GM12874 (cell line): ENCODE measurements around the gene ITGA5.

Experiments
- TF ChIP-seq, protein P1 (sequence below): IDR thresholded peaks from 2 replicates; pipeline ENCODE4 v1.5.1; 2011; ENCODE audit warnings: low read depth, mild to moderate bottlenecking, control low read depth, low read length, moderate library complexity; ENCODE audit not compliant: insufficient read depth

The ITGA5 gene

GRCh38 chr12:54360717-54361456 lies 58.2 kb downstream of the ITGA5 start:
- TF ChIP-seq, protein P1, sequence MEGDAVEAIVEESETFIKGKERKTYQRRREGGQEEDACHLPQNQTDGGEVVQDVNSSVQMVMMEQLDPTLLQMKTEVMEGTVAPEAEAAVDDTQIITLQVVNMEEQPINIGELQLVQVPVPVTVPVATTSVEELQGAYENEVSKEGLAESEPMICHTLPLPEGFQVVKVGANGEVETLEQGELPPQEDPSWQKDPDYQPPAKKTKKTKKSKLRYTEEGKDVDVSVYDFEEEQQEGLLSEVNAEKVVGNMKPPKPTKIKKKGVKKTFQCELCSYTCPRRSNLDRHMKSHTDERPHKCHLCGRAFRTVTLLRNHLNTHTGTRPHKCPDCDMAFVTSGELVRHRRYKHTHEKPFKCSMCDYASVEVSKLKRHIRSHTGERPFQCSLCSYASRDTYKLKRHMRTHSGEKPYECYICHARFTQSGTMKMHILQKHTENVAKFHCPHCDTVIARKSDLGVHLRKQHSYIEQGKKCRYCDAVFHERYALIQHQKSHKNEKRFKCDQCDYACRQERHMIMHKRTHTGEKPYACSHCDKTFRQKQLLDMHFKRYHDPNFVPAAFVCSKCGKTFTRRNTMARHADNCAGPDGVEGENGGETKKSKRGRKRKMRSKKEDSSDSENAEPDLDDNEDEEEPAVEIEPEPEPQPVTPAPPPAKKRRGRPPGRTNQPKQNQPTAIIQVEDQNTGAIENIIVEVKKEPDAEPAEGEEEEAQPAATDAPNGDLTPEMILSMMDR, result peak; percentile 91

GRCh38 chr12:54359762-54360351 lies 59.2 kb downstream of the ITGA5 start:
- TF ChIP-seq, protein P1, result no peak

DNA sequence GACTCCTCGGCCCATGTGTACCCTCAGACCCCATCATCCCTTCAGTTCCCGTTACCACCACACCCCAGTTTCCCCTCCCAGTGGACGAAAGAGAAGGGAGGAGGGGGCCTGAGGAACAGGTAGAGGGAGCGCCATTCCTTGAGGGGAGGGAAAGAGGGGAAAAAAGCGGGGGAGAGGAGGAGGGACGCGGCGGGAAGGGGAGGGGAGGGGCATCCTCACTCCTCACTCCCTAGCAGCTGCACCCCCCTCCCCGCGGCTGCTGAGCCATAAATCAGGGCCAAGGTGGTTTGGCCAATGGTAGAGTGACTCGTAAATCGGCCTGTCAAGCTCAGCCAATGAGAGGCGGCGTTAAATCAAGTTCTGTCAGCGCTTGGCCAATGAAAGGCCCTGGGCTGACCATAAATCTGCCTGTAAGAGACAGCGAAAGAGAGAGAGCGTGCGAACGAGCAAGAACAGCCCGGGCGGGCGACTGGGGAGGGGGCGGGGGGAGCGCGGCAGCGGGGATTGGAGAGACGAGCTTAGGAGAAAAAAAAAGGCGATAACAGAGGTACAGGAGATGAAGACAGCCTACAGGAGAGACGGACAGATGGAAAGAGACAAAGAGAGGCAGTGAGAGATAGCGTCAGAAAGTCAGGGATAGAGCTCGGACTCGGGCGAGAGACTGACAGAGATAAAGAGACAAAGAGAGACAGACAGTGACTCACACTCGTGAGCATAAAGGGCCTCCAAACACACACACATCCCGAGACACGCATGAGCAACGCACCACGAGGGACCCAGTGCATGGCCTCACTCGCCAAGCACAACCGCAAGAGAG lies 59.9 kb downstream of the ITGA5 start:
- TF ChIP-seq, protein P1, result no peak

GRCh38 chr12:54358191-54358944 lies 60.7 kb downstream of the ITGA5 start:
- TF ChIP-seq, protein P1, result no peak

GRCh38 chr12:54357506-54358190 lies 61.4 kb downstream of the ITGA5 start:
- TF ChIP-seq, protein P1, result no peak

GRCh38 chr12:54356951-54357356 lies 62.1 kb downstream of the ITGA5 start:
- TF ChIP-seq, protein P1, result no peak
